OCI-LY1 (cell line): ENCODE measurements around the gene DMRTC2.

Experiments
- H2AFZ ChIP-seq: fragments of 200-600 bp; sonication (generic), shearing (Covaris generic); 2 replicates; pipeline ENCODE4 v1.6.0; 2014; ENCODE audit warnings: antibody characterized with exemption, mild to moderate bottlenecking, low read length
- H3F3A ChIP-seq: fragments of 200-600 bp; sonication (generic), shearing (Covaris generic); 2 replicates; pipeline ENCODE4 v1.6.0; 2014; ENCODE audit warnings: mild to moderate bottlenecking, antibody characterized with exemption, low read length, moderate library complexity; ENCODE audit not compliant: insufficient read depth
- H3K27ac ChIP-seq: fragments of 200-600 bp; sonication (generic); 2 replicates; pipeline ENCODE4 v1.5.1; 2014; ENCODE audit warnings: low read length, mixed run types, mild to moderate bottlenecking, low read depth; ENCODE audit not compliant: poor library complexity, severe bottlenecking
- H3K27me3 ChIP-seq: fragments of 200-600 bp; sonication (generic); 2 replicates; pipeline ENCODE4 v1.6.0; 2014; ENCODE audit warnings: antibody characterized with exemption, mild to moderate bottlenecking, low read length, moderate library complexity; ENCODE audit not compliant: insufficient read depth
- H3K36me3 ChIP-seq: fragments of 200-600 bp; sonication (generic); 2 replicates; pipeline ENCODE4 v1.6.1; 2014; ENCODE audit warnings: mild to moderate bottlenecking, antibody characterized with exemption, low read length, moderate library complexity, mixed read lengths; ENCODE audit not compliant: insufficient read depth
- H3K4me1 ChIP-seq: fragments of 200-600 bp; sonication (generic); 2 replicates; pipeline ENCODE4 v1.5.1; 2014; ENCODE audit warnings: mild to moderate bottlenecking, low read length, moderate library complexity; ENCODE audit not compliant: insufficient read depth, severe bottlenecking
- H3K4me2 ChIP-seq: fragments of 200-600 bp; sonication (generic), shearing (Covaris generic); 2 replicates; pipeline ENCODE4 v1.6.1; 2014; ENCODE audit warnings: low read length
- H3K4me3 ChIP-seq: fragments of 200-600 bp; sonication (generic); 2 replicates; pipeline ENCODE4 v1.5.1; 2014; ENCODE audit warnings: low read length, low read depth, mild to moderate bottlenecking, mixed read lengths; ENCODE audit not compliant: poor library complexity, severe bottlenecking
- H3K79me2 ChIP-seq: fragments of 200-600 bp; shearing (Covaris generic); 2 replicates; pipeline ENCODE4 v1.6.1; 2016; ENCODE audit warnings: mixed run types, low read length, mixed read lengths; ENCODE audit not compliant: insufficient read depth
- H3K9ac ChIP-seq: fragments of 200-600 bp; sonication (generic), shearing (Covaris generic); 2 replicates; pipeline ENCODE4 v1.6.1; 2014; ENCODE audit warnings: mild to moderate bottlenecking, low read length, mixed read lengths
- H3K9me2 ChIP-seq: fragments of 200-600 bp; sonication (generic), shearing (Covaris generic); 2 replicates; pipeline ENCODE4 v1.6.1; 2014; ENCODE audit warnings: low read depth, mild to moderate bottlenecking, low read length, mixed read lengths
- H3K9me3 ChIP-seq: fragments of 200-600 bp; shearing (Covaris generic); 2 replicates; pipeline ENCODE4 v1.6.1; 2014; ENCODE audit warnings: low read length, mixed read lengths
- H4K20me1 ChIP-seq: fragments of 200-600 bp; sonication (generic), shearing (Covaris generic); 2 replicates; pipeline ENCODE4 v1.6.0; 2016; ENCODE audit warnings: mild to moderate bottlenecking, low read length; ENCODE audit not compliant: insufficient read depth
- CTCF ChIP-seq: fragments of 200-600 bp; sonication (generic), shearing (Covaris generic); IDR thresholded peaks from 2 replicates; pipeline ENCODE4 v1.5.1; 2017; ENCODE audit warnings: mild to moderate bottlenecking, antibody characterized with exemption, low read length, moderate library complexity, mixed read lengths
- EZH2 ChIP-seq: fragments of 200-600 bp; sonication (generic), shearing (Covaris generic); IDR thresholded peaks from 2 replicates; pipeline ENCODE4 v1.8.0; 2017; ENCODE audit warnings: borderline replicate concordance, mixed run types, mild to moderate bottlenecking, antibody characterized with exemption, low read length, moderate library complexity, mixed read lengths

Gene DMRTC2

DNA sequence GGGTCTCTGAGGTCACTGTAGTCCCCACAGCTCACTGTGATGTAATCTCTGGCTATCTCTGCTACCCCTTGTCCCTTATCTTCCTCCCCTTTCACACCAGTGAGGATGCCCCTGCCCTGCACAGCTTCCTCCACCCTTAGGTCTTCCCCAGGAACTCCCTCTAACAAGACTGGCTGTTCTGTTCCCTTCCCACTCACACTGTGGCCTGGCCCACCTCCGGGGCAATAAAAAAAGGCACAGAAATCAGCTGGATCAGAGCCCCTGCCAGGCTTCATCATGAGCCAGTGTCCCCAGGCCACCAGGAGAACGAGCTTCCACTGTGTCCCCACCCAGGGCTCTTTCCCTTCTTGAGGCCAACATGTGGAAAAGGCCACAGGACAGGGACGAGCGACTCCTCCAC, 43.8 kb upstream of the DMRTC2 start:
- H3K9ac ChIP-seq: no peak overlapping the region
- H3K79me2 ChIP-seq: no peaks in the 10 kb centered on the region
- H3K4me3 ChIP-seq: no peak overlapping the region
- no peak for TF ChIP-seq EZH2
- TF ChIP-seq CTCF: no peak
- no peaks in the 10 kb centered on the region; the same call in 1 of the 2 replicates for H3K27me3 ChIP-seq
- no peaks in the 10 kb centered on the region for H3F3A ChIP-seq
- H2AFZ ChIP-seq: no peak overlapping the region
- H3K4me1 ChIP-seq: peaks cover 11% of the 10 kb centered on the region
- no peaks in the 10 kb centered on the region for H3K9me3 ChIP-seq
- H4K20me1 ChIP-seq: no peaks in the 10 kb centered on the region
- no peak overlapping the region for H3K4me2 ChIP-seq
- H3K36me3 ChIP-seq: no peaks in the 10 kb centered on the region
- H3K27ac ChIP-seq: no peak overlapping the region
- no peaks in the 10 kb centered on the region for H3K9me2 ChIP-seq

- Histone ChIP-seq H3K4me2 (no peak overlapping the region), H3K4me1 (peaks cover 11% of the 10 kb centered on the region), H2AFZ (no peak overlapping the region), H3F3A (no peaks in the 10 kb centered on the region), H3K4me3 (no peak overlapping the region), H3K27me3 (no peaks in the 10 kb centered on the region; the same call in 1 of the 2 replicates), H3K27ac (no peak overlapping the region), H3K9ac (no peak overlapping the region), H3K9me2 (no peaks in the 10 kb centered on the region), H3K9me3 (no peaks in the 10 kb centered on the region), H4K20me1 (no peaks in the 10 kb centered on the region), H3K36me3 (no peaks in the 10 kb centered on the region), H3K79me2 (no peaks in the 10 kb centered on the region)
- TF ChIP-seq EZH2 (no peak), CTCF (no peak)
Observed at GRCh38 chr19:41801792-41802211, 43.0 kb upstream of the DMRTC2 start.

DNA sequence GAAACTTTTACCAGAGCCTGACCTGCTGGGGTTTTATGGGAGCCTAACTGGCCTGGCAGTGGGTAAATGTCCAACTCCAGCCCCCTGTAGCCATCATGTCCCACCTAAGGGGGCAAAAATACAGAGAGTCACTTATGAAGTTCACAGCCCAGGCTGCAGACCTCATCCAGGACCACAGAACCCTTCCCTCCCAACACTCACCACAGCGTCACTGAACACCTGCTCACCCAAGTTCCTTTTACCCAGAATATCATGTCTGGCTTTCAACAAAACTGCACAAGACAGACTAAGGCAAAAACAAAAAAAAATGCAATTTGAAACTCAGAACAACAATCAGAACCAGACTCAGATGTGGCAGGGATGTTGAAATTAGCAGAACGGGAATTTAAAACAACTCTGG, 42.1 kb upstream of the DMRTC2 start:
- H3F3A ChIP-seq: no peaks in the 10 kb centered on the region
- no peak overlapping the region for H3K4me3 ChIP-seq
- no peaks in the 10 kb centered on the region for H3K9me3 ChIP-seq
- H3K36me3 ChIP-seq: no peaks in the 10 kb centered on the region
- no peaks in the 10 kb centered on the region for H3K79me2 ChIP-seq
- H3K4me2 ChIP-seq: no peak overlapping the region
- H3K27ac ChIP-seq: no peak overlapping the region
- no peaks in the 10 kb centered on the region for H3K9me2 ChIP-seq
- no peaks in the 10 kb centered on the region; the same call in 1 of the 2 replicates for H3K27me3 ChIP-seq
- TF ChIP-seq EZH2 (no peak), CTCF (no peak)
- no peak overlapping the region for H2AFZ ChIP-seq
- H3K4me1 ChIP-seq: peaks cover 11% of the 10 kb centered on the region
- H3K9ac ChIP-seq: no peak overlapping the region
- H4K20me1 ChIP-seq: no peaks in the 10 kb centered on the region
